GM18520 (cell line): Measurements from ENCODE around the gene ANAPC5.

ENCODE experiments used
- ATAC-seq: cut with Tn5 transposase; IDR thresholded peaks from one replicate; pipeline ENCODE4 v1.9.1; 2021; ENCODE audit not compliant: unreplicated experiment

Gene ANAPC5

GRCh38 chr12:121261398-121261797, 90.8 kb downstream of the ANAPC5 start:
- no peak for ATAC-seq

- no peak for ATAC-seq
Measured at GRCh38 chr12:121260091-121260490, 92.1 kb downstream of the ANAPC5 start.

GRCh38 chr12:121259074-121259473, 93.1 kb downstream of the ANAPC5 start:
- no peak for ATAC-seq
